HG03442 (cell line): ENCODE measurements around the gene VGLL4.
"Not testable (repeated sequence)": the region's sequence is repeated elsewhere in the genome, so short reads cannot be mapped to it uniquely, and the experiment has no call there.

Experiments
- ATAC-seq: cut with Tn5 transposase; IDR thresholded peaks from one replicate; pipeline ENCODE4 v1.9.1; 2021; ENCODE audit warnings: mild to moderate bottlenecking, moderate library complexity; ENCODE audit not compliant: unreplicated experiment

The VGLL4 gene

DNA sequence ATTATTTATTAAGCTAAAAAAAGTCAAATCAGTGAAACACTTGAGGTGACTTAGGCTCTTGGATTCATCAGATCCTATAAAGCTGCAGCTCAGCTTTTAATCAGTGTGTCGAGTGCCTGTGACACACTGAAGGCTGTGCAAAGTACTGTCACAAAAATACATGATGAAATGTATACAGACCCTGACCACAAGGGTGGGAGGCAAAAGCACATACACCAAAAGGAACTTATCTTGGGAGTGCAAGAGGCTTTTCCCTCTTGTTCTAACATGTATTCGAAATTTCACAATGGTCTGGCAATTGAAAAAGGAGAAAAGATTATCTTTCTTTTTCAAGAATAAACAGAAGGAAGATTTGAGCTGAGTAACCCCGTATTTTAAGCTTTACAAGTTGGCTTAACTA, 35.9 kb downstream of the VGLL4 start:
- ATAC-seq, result no peak

DNA sequence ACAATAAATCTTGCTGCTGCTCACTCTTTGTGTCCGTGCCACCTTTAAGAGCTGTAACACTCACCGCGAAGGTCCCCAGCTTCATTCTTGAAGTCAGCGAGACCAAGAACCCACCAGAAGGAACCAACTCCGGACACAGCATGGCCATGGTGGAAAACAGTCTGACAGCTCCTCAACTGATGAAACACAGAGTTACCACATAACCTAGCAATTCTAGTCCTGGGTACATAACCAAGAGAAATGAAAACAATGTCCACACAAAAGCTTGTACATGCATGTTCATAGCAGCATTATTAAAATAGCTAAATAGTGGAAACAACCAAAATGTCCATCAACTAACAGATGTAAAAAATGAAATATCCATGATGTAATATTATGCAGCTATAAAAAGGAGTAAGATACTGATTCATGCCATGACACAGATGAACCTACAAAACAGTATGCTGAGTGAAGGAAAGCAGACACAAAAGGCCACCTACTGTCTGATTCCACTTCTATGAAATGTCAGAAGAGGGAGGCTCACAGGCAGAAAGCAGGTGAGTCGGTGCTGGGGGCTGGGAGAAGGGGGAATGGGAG, 36.8 kb downstream of the VGLL4 start:
- ATAC-seq, result no peak

DNA sequence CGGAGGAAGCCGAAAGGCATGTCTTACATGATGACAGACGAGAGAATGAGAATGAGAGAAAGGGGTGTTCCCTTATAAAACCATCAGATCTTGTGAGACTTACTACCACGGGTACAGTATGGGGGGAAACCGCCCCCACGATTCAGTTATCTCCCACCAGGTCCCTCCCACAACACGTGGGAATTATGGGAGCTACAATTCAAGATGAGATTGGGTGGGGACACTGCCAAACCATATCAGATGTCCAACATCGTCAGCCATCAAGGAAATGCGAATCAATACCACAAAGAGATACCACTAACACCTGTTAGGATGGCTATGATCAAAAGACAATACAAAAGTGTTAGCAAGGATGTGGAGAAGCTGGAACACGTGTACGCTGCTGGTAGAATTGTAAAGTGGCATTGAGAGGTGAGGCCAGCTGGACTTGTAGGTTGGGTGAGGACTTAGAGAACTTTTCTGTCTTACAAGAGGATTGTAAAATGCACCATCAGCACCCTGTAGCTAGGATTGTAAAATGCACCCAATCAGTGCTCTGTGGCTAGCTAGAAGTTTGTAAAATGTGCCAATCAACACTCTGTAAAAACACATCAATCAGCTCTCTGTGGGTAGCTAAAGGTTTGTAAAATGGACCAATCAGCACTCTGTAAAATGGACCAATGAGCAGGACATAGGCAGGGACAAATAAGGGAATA, 37.5 kb downstream of the VGLL4 start:
- no peak for ATAC-seq

DNA sequence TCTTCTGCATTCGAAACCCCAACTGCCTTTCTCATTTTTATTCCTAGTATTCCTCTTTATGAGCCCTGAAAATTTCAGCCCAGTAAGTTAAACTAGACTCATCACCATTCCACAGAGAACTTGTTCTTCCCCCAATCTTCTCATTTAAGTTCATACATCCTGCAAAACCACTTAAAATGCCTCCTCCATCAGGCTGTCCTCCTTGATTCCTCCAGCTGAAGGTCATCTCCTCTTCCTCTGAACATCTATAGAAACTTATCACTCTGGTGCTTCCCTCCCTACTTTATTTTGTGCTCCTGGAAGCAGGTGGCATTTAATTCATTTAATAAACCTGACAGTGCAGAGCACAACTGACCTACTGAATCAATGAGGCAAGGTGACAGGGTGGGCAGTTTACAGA, 38.3 kb downstream of the VGLL4 start:
- ATAC-seq, result no peak

DNA sequence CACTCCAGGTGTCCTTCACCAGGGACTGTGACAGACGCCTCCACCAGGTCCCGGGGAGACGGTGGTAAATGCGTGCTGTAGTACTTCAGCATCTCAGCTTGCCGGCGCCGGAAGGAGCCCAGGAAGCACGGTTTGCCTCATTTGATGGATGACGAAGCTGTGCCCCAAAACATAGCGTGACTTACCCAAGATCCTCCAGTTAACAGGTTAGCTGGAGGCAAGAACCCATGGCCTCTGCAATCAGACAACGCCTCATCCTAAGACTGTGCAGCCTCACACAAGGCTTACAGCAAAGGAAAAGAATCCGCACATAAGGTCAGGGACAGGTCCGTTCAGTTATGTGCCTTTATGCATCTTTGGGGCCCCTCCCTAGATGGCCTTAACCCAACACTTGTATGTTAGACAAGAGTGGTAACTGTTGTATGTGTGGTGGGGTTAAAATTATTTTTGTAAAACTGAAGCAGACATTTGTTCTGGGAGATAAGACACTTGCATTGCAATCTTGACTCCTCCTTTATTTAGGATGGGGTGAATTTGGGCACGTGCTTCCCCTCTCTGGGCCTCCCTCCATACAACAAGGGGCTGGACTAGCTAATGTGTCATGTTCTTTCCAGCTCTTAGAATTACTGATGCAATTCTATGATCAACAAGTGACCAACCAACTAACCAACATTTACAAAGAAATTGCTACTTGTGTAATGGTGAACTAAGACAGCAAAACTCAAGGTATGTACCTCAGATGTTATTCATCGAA, 39.4 kb downstream of the VGLL4 start:
- no peak for ATAC-seq

DNA sequence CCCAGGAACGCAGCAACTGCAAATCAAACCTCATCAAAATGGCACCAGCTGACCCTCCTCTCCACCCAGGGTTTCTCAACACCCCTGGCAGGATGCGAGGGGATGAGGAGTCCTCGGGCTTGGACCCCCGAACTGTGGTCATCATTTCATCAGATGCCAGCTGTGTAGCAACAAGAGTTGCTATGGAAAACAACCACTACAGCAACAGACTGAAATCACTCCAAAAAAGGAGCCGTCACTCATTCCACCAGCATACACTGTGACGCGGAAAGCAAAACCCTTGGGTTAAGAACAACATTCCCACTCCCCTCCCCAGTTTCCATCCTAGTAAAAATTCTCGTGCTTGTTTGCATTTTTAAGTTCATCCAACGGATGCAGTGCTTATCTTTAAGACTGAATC, 40.1 kb downstream of the VGLL4 start:
- no peak for ATAC-seq

DNA sequence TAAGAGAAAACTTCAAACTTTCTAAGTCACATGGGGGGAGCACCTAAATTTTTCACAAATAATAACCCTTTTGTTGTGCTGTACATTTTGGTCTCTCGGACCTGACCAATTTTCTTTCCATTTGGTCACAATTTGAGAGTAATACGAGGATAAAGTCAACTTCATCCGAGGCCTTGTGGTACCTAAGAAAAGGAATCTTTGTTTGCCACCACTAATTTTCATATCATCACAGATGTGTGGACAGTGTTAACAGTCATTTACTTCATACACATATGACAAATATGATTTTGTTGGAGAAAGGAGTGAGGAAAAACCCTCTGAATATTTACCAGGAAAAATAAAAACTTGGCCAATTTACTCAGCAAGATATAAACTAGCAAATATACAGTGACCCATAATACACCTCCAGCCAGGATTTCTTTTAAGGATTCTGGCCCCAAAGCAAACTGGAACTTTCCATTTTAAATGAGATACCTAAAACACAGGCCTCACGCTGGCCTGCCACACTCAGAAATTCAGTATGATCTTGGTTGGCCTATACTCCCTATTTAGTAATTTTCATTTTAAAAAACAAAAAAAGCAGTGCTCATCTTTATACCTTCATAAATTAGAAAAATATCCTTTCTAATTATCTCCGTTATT, 40.7 kb downstream of the VGLL4 start:
- no peak for ATAC-seq

DNA sequence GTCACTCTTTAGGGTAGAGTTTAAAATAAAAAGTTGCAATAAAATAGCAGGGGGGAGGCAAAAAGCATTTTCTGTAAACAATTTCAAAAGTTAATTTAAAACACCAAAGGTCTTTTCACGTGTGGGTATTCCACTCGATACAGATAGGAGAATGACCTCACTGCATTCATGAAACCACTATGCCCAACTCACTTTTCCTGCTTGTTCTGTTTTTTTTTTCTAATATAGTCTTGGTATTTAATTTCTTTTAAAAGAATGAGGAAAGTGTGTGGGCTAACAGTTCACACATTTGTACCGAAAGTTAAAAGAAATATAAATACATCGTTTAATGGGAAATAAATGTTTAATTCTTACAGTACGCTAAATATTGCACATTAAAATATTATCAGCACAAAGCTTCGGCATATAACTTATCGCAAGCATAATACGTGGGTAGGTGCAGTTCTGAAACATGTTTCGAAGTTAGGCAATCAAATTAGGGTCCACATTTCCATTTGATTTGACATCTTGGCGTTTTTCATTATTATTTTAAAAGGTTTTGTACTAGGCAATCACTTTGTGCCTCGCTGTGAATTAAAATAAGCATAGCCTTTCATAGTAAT, 41.4 kb downstream of the VGLL4 start:
- no peak for ATAC-seq

DNA sequence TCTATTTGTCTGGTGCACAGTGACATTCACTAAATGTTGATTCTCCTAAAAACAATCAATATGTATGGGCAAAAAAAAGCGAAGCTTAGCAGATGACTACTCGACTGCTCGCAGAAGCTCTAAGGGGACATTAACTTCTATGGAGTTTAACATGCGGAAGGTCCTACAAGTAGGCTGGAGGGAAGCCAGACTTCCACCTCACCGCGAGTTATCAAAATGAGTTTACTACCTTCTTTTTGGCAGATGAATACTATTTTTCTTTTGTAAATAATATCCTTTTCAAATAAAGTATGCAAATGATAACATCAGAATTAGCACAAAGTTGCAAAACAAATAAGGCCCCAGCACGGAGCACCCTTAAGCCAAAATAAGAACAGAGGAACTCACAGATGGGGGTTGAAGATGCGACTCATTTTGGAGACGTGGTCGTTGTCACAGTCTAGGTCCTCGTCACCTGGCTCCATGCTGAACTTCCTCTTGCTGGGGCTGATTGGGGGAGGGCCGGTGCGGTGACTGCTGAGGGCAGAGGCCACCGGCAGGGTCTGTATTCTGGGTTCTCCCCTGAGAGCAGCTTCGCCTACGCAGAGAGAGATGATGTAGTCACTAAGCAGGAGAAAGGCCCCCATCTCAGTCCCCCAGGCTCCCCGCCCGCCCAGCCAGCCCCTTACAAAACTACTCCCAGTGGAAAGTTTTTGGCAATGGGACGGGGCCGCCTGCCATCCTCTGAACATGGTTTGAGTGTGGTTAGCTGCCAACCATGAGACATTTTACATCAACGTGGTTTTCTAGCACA, 42.1 kb downstream of the VGLL4 start:
- peak; percentile 96 for ATAC-seq

DNA sequence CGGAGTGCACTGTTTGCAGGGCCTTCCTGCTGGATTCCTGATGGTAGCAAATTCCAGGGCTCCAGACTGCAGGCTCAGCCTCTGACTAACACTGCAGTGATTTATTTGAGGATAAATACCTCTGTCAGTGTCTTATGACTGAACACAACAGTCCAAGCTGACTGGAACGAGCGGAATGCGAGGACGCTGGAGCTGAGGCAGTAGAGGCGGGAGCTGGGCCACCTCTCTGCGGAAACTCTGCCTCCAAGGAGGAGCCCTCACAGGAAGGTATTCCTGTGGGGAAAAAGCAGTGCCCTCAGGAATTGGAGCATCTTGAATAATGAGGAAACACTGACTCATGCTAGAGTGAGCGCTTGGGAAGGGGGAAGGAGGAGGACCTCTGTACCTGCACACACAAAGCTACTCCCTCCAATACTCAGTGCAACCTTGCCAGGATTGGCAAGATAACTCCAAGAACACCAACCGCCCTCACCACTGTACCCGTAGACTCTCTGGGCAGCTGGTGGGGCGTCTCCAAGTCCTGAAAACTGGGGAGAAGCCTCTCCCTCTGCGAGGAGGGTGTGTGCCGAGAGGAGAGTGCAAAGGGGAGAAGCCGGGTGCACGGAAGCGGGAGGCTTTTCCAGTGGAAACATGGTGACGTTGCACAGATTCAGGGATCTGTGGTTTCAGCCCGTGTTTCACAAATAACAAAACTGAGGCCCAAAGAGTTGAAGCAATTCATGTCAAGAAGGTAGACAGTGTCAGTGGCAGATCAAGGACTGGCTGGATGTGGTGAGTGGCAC, 43.0 kb downstream of the VGLL4 start:
- no peak for ATAC-seq

DNA sequence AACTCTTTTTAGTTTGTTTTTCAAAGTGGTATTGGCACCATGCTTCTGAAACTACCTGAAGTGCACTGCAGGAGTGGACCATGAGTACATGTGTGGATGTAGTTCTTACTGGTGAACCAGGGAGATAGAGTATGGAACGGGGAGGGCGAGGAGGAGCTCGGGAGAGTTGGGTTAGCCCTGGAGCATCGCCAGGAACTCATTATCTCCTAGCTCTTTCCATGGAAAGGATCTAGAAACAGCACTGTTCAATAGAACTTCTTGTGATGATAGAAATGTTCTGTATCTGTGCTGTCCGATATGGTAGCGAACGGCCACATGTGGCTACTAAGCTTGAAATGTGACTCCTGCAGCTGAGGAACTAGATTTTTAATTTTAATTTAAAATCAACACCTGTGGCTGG, 47.3 kb downstream of the VGLL4 start:
- ATAC-seq, result no peak

DNA sequence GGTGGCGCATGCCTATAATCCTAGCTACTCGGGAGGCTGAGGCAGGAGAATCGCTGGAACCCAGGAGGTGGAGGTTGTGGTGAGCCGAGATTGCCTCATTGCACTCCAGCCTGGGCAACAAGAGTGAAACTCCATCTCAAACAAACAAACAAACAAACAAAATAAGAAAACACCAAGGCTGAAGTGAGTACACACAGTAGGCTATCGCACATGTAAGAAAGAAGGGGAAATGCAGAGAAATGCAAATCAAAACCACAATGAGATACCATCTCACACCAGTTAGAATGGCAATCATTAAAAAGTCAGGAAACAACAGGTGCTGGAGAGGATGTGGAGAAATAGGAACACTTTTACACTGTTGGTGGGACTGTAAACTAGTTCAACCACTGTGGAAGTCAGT, 48.7 kb downstream of the VGLL4 start:
- ATAC-seq, result not testable (repeated sequence)

DNA sequence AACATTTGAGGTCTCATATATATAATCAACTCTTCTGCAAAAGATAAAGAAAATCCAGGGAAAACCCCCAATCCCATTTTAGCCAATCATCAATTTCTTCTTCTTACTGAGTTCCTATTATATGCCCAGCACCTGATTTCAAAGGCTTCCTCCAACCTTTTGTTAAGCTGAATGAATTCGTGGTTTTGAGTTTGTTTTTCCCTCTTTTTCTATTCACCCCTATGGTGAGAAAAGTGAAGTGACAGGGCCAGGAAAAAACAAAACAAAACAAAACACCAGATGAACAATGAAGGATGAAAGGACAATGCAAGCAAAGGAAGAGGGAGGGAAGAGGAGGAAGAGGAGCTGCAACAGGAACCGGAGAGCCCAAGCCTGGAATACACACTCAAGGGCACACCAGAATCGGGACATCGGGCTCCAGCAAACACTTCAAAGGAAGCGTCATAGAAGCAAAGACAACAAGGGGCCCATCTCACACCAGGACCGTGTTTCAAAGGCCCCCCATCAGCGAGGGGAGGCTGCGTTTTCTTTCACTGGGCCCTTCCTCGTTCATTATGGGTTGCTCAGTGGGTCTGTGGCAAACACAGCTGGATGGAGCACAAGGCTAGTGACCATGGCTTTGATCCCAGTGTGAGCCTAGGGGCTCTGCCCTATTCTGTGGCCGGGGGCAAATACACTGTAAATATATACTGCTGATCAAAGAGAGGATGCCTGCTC, 50.2 kb downstream of the VGLL4 start:
- no peak for ATAC-seq

DNA sequence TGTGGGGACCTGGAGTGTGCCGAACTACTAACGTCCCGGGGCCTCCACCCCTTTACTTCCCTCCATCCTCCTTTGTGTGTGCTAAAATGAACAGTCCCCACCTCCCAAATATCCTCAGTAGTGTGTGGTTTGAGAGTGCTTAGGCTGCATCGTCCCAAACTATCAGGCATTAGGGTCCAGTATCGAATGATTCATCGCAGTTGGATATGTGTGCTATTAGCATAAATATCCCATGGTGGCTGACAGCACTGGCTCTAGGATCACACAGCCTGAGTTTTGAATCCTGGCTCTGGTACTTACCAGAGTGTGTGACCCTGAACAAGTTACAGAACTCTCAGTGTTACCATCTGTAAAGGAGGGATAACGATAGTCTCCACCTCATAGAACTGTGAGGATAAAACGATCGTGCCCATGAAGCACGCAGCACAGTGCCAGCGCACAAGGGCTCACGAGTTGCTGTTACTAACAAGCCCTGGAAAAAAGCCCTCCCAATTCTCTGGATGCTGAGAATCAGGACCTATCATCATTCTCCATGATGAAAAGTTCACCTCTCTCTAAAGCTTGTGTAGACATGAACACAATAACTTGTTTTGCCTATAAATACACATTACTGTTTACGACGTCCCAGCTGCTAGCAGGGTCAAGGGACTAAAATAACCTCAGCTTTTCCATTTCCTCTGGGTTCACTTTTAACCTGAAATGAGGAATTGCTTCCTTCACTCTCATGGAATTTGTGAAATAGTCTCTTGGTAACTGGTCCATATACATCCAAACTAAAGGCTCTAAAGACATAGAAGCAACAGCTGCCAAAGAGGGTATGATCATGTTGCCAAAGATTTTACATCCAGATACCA, 51.0 kb downstream of the VGLL4 start:
- ATAC-seq, result no peak

DNA sequence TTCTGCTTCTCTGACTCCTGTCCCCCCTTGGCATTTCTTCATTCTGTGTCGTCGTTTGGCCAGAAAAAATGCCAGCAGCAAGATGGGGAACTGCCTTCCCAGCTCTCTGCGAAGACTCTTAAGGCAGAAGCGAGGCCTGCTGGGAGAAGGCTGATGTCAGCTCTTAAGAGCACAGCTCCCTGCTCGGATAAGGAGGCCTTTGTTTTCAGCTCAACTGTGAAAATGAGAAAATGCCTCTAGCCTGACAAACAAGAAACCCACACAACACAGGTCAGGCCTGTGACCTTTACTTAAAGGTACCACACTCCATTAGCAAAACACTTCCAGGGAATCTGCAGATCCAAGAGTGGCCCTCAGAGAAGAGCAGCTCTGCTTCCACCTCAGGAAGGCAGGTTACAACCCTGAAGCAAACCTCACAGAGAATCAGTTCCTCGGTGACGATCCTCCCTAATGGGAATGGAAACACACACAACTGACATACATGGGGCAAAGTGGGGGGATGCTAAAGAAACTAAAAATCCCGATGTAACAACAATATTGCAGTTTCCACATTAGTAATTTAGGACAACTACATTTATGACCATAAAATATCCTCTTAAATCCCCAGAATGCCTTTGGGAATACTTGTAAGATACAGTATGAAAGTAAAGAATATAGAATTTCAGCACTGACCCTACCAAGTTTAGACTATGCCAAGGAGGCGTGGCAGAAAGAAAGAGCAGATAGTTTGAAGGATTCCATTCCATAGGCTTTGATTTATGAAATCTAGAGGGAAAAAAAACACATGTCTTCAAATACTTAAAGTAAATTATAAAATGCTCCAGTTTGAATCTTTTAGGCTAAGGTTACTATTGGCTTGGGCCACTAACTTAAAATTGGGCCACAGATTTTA, 52.1 kb downstream of the VGLL4 start:
- ATAC-seq, result no peak

DNA sequence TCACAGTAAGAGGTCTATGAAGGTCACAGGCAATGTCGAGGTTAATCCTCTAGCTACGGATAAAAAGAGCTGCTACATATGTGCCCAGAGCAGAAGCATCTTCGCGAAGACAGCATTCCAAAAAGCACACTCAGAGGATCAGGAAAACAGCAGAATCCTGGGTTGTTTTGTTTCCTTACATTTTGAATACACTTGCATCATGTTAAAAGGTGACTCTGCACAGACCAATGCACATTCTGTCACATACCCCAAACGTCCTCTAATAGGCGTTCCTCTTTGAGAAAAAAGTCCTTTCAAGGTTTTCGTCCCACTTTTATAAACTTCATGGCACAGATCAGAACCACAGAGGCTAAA, 52.7 kb downstream of the VGLL4 start:
- ATAC-seq, result no peak

DNA sequence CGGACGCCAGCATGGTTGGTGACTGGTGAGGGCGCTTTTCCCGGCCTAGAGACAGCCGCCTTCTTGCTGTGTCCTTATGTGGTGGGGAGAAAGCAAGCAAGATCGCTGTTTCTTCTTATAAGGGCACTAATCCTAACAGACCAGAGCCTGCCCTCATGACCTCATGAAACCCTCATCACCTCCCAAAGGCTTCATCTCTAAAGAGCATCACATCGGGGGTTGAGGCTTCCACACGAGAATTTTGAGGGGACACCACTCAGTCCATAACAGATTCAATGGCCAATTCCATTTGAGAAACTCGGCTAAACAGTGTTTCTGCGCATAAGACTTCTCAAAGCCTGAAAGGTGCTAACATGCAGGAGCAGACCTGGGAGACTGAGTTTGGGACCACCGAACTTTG, 54.0 kb downstream of the VGLL4 start:
- ATAC-seq, result no peak
